CD4-positive, alpha-beta T cell treated with Interleukin-10 for 1 hour (primary cell): ENCODE measurements around the gene CCDC188.

Experiments
- DNase-seq: peaks from one replicate; pipeline ENCODE4 v3.0.0-alpha.2; 2020

Gene CCDC188

GRCh38 chr22:20150381-20151275, at the start of gene CCDC188:
Gene CCDC188, minus strand, starts transcription at chr22:20151055. Its CDS starts 69 bp downstream, at chr22:20150986.
- DNase-seq, result no peak

DNA sequence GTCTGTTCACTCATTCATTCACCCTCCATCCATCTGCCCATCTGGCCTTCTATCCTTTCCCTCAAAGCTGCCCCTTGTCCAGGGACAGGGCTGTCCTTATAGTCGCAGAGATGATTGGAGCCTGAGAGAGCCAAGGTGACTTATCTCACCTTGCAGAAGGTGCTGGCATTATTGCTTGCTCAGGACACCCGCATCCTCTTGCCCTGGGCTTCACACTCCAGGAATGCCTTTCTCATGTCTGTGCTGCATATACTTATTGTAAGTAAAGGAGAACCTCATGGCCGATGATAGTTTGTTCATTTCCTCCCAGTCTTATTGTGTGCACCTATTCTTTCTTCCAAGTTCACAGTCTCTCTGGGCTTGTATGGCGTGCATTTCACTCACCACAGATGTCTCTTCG, 49.1 kb upstream of the CCDC188 start:
- DNase-seq, result no peak

DNA sequence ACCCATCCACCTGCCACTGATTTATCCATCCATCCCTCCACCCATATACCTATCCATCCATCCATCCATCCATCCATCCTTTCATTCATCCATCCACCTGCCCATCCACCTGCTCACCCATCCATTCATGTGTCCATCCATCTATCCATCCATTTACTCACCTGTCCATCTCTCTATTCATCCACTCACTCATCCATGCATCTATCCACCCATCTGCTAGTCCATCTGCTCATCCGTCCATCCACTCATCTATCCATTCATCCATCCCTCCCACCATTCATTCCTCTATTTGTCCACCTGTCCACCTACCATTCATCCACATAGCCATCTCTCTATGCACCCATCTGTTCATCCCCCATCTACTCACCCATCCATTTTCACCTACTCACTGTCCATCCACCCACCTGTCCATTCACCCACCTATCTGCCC, 48.6 kb upstream of the CCDC188 start:
- DNase-seq, result no peak

DNA sequence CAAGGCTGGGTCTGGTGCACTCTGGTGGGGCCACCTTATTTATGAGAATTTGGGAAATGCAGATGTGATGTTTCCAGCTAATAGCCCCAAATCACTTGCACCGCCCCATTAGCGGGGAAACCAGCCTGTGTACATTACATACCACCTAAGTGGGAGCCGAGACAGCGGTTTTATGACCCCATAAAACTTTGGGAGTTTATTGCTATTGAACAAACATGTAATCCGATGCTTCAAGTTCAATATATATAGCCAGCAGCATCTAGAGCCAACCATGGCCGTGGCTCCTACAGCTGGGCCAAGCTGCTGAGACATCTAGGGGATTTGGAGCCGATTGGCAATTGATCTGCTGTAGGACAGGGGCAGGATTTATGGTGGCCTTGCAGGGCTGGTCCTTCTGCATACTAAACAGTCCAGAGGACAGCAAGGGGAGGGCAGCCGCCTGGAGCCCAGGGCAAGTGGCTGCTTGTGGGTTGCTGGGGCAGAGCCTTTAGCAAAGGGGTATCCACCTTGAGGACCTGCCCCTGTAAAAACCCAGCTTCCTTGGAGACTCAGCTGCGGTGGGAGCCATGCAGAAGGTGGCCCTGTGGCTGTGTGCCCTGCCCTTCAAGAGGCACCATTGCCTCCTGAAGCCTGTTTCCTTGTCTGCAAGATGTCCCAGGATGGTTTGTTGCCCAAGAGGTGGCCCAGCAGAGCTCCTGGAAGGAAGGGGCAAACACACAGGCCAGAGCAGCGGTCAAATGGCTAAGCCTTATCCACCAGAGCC, 47.9 kb upstream of the CCDC188 start:
- DNase-seq, result no peak

- DNase-seq, result no peak
These were observed 46.7 kb upstream of the CCDC188 start for GRCh38 chr22:20197407-20198030.

DNA sequence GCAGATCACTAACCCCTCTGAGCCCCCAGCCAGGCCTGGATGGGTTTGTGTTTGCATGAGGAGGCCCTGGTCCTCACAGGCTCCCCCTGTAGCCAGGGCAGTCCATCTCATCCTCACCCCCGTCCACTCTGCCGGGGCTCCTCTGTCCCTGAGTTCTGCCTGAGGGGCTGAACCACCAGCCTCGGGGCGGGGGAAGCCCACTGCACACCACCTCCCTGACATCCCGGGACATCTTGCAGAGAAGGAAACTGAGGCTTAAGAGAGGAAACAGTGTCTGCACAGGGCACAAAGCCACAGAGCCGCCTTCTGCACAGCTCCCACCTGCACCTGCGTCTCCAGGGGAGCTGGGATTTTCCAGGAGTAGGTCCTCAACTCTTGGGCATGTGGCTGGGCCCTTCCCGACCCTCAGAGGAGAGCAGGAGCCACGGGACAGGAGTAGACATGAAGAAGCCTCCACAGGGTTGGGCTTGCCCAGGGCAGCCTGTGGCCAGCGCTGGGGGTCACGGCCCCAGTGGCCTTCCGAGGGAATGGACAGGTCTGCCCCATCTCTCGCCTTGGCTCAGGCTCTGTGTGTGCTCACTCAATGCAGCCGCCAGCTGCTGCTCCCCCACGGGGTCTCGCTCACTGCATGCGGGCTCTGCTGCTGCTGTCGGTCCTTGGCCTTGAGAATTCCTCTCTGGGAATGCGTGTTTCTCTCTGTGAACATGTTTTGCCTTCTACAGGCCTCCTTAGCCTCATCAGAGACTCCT, 45.4 kb upstream of the CCDC188 start:
- no peak for DNase-seq

GRCh38 chr22:20194681-20195593, 44.1 kb upstream of the CCDC188 start:
- DNase-seq, result no peak

- no peak for DNase-seq
These were observed 43.1 kb upstream of the CCDC188 start for GRCh38 chr22:20193761-20194494.

GRCh38 chr22:20192972-20193760, 42.3 kb upstream of the CCDC188 start:
- no peak for DNase-seq

GRCh38 chr22:20192293-20192971, 41.6 kb upstream of the CCDC188 start:
- DNase-seq, result no peak

DNA sequence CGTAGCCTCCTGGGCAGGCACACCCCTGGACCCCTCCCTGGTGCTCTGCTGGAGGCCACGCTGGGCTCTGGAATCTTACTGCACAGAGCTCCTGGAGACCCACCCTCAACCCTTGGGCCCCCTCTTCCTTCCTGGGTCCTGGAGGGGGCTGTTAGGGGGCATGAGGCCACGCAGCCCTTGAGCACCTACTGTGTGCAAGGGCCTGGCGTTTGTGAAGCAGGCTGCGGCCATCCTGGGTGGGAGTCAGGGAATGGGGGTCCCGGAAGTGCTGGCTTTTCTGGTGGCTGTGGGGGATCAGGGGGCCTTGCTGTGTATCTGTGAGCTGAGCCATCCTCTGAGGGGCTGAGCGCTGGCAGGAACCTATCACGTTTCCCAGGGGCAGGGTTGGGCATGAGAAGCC, 40.9 kb upstream of the CCDC188 start:
- DNase-seq, result no peak

DNA sequence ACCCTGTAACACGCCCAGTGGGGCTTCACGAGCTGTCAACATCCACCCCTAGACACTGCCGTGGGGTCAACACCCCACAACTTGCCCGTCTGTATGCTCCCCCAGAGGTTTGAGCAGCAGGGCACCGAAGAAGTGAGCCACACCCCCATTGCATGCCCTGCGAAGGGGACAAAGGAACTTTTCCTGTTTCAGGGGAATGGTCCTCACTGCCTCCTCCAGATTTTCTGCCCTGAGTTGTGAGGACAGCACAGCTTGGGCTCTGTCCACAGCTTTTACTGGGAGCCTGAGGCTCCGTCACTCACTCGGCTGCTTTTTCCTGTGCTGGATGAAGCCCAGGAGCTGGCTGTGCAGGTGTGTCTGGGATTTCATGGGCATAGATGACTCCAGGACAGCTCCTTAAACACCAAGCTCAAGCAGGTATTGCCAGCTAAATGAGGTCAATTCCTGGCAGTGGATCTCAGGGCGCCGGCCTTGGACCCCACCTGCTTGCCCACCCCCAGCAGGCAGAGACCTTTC, 40.2 kb upstream of the CCDC188 start:
- no peak for DNase-seq

DNA sequence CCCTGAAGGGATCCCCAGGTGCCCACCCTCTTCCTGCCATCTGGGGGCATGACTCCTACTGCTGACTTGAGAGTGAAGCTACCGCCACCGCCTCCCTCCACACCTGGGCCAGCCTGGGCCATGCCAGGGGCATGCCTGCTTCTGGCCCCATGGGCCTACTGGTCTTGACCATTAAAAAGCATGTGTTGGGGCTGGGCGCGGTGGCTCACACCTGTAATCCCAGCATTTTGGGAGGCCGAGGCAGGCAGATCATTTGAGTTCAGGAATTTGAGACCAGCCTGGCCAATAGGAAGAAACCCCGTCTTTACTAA, 37.7 kb upstream of the CCDC188 start:
- DNase-seq, result no peak

DNA sequence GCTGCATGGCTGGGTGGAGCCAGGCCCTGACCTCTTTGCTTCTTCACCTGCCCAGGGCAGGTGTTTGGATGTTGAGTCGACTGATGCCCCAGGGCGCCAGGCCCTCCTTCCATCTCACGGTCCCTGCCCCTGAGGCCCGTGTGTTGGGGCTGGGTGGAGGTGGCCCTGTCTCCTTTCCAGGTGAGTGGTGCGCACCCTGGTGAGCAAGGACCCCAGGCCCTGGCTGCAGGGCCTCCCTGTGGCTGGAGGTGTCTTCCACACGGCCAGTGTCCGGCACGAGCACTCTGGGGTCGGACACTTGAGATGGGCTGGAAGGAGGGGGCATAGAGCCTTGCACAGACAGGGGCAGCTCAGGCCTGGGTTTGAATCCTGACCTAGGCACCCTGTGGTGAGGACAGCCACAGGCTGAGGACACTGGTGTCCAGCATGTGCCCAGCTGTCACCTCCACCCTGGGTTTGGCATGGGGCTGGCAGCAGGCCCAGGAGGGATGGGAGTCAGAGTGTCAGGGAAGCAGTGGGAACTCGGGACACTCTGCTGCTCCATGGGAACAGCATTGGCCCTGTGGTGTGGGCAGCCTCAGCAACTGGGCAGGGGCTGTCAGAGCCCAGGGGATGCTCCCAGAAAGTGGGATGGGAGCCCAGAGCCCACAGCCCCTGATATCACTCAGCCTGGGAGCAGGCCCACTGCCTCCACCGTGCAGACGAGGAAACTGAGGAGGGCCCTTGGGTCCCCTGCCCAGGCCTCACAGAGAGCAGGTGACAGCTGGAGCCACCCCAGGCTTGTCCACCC, 37.1 kb upstream of the CCDC188 start:
- no peak for DNase-seq

DNA sequence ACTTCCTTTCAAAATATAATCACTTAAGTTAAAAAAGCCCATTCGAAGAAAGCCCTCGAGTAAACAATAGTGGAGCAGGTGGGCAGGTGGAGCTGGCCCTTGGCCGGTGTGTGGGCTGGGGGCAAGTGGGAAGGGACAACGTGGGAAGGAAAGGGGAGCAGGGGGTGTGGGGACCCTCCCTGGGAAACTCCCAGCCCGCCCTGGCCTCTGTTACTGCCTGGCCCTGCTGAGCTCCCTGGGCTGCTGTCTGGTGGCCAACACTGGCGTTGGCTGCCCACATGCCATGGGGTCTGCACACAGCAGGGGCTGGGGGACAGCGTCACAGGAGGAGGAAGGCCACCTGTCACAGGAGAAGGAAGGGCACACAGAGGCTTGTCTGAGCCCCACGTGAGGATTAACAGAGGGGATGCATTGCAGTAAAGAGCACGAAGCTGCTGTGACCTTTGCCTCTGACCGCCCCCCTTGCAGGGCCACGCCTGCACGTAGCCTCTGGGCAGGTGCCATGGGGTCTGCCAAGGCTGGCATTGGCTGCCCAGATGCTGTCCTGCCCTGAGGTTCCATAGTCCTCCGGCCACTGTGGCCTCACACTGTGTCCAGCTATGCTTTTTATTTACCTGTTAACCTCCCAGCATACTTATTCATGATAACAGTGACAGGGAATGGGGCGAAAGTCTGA, 36.2 kb upstream of the CCDC188 start:
- DNase-seq, result no peak

DNA sequence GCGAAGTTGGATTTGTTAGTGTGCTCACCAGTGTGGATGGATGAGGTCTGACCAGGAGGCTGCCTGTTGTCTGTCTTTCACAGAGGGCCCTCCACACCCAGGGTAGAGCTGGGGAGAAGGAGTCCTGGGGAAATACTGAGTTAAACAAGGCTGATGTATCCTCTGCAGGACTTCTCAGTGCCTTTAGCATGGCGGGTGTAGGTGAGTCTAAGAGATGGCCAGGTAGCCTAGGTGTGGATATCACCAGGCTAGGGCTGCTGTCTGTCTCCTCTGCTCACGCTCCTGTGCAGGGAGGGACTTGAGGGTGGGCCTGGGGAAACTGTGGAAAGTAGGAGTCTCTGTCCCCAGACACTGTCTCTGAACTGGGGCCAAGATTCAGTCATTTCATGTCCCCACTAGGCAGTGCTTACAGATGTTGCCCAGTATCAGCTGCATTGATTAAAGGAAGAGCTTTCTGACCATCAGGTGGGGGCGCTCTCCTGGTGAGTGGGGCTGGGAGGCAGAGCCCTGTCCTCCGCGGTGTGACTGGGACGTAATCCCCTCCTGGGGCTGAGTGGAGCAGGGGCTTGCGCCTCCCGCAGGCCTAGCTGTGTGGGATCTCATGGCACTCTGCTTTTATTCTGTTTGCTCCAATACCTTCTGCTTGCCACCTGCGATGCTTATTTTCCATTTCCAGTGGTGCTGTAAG, 35.5 kb upstream of the CCDC188 start:
- DNase-seq, result no peak

DNA sequence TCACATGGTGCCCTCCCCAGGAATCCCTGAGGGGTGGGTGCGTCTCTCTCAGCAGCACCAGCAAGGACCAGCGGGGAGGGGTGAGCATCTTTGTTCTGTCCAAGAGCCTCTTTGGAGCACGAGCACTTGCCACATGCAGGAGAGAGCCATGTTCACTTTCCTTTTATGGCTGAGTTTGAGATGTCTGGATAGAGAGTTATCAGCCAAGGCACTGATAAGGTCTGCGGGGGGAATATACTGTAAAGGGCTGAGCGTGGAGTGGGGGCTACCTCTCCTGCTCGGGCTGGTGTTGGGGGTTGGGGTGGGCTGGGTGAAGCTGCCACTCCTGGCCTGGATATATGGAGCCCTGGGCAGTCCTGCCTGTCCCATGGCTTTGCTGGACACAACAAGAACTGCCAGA, 34.9 kb upstream of the CCDC188 start:
- no peak for DNase-seq
